Activated naive CD4-positive, alpha-beta T cell treated with anti-CD3 and anti-CD28 coated beads, Interleukin-2, amount 50 U/mL, for 24 hours (primary cell): ENCODE measurements around the gene NOL4L.

Experiments
- H3K27ac Mint-ChIP-seq: one replicate; pipeline ENCODE4 v1.8.0; 2021; ENCODE audit warnings: mild to moderate bottlenecking, mixed read lengths
- H3K27me3 Mint-ChIP-seq: one replicate; pipeline ENCODE4 v1.8.0; 2021; ENCODE audit warnings: mixed read lengths
- H3K36me3 Mint-ChIP-seq: one replicate; pipeline ENCODE4 v1.8.0; 2021; ENCODE audit warnings: mixed read lengths
- H3K4me1 Mint-ChIP-seq: one replicate; pipeline ENCODE4 v1.8.0; 2021; ENCODE audit warnings: mixed read lengths
- H3K4me3 Mint-ChIP-seq: one replicate; pipeline ENCODE4 v1.8.0; 2021; ENCODE audit warnings: mild to moderate bottlenecking, mixed read lengths
- H3K9me3 Mint-ChIP-seq: one replicate; pipeline ENCODE4 v1.8.0; 2021; ENCODE audit warnings: mixed read lengths

The NOL4L gene

DNA sequence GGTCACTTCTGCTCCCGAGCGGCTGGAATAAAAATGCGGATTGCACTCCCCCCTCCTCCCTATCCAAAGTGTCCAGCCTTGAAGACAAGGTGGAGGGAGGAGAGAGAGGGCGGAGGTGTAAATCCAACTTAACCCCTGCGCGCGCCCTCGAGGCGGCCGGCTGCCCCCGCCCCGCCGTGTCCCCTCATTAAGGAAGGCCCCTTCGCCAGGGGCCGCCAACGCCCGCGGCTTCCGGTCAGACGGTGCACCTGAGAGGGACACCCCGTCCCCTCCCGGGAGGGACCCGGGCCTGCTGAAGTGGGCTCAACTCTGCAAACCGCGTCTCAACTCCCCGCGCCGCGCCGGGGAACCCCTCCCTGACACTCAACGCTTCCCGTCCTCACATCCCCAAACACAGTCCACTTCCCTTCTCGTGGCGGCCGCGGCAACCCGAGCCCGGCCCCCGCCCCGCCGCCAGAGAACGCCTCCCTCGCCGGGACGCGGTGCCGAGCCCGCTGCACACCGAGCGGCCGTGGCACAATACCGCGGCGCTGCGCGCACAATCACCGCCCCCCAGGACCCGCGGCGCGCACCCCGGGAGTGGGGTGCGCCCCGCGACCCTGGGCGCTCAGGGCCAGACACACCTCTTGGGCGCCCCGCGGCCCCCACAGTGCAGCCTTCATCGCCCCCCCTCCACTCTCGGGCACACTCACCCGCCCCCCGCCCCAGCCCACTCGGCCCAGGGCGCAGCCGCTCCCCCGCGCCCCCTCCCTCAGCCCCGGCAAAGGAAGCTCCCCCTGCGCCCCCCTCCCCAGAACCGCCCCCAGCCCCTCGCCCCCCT is 102.5 kb downstream of the NOL4L start:
- Mint-ChIP-seq H3K4me3 (peak overlapping the region; percentile 70), H3K36me3 (peaks cover 4% of the 10 kb centered on the region), H3K27me3 (no peaks in the 10 kb centered on the region), H3K4me1 (peaks cover 60% of the 10 kb centered on the region), H3K27ac (no peak overlapping the region), H3K9me3 (no peaks in the 10 kb centered on the region)

GRCh38 chr20:32482143-32482441 is 103.0 kb downstream of the NOL4L start:
- peak overlapping the region; percentile 41 for H3K27ac Mint-ChIP-seq
- H3K36me3 Mint-ChIP-seq = peaks cover 4% of the 10 kb centered on the region

GRCh38 chr20:32481311-32482142 is 103.6 kb downstream of the NOL4L start:
- Mint-ChIP-seq H3K27ac (no peak overlapping the region), H3K36me3 (peaks cover 1% of the 10 kb centered on the region), H3K4me1 (peaks cover 68% of the 10 kb centered on the region), H3K4me3 (peak overlapping the region; percentile 70), H3K9me3 (no peaks in the 10 kb centered on the region), H3K27me3 (no peaks in the 10 kb centered on the region)

More at GRCh38 chr20:32482143-32482441, 103.0 kb downstream of the NOL4L start:
- H3K9me3 Mint-ChIP-seq = no peaks in the 10 kb centered on the region
- peak overlapping the region; percentile 70 for H3K4me3 Mint-ChIP-seq
- peaks cover 66% of the 10 kb centered on the region for H3K4me1 Mint-ChIP-seq
- no peaks in the 10 kb centered on the region for H3K27me3 Mint-ChIP-seq

DNA sequence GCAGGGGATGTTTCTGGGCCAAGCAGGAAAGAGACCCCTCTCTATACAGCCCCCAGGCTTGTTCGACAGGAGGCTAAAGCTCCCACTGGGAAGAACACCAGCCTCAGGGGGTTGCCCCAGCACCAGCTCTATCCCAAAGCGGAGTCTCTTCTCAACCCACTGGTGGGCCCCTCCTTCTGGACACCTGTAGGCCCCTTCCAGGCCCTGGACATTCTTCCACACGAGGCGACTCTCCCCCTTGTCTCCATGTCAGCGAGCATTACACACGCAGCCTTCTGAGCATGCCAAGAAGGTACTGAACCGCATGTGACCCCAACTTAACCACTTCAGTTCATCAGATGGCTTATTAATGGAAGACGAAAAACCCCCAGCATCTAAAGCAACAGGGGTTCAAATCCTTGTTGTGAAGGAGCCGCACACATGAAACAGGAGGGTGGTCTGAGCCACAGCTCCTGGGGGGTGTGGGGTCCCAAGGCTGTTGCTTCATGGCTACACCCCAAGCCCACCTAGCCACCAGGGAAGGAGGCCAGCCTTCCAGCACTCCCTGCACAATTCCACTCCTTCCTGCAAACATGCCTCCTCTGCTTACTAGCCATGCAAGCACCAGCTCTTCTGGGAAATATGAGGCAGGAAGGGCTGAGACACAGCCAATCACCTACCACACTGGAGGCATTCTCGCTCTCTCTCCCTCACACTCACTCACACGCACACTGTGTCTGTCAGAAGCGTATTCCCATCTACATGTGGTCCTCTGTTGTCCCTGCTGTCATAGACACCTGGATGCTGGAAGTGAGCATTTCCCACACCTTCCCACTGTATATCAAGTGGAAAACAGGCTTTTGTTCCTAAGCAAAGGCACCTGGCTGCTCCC is 104.5 kb downstream of the NOL4L start:
- peak overlapping the region; percentile 23 for H3K4me3 Mint-ChIP-seq
- H3K27me3 Mint-ChIP-seq = no peaks in the 10 kb centered on the region
- peaks cover 68% of the 10 kb centered on the region for H3K4me1 Mint-ChIP-seq
- H3K27ac Mint-ChIP-seq = peak overlapping the region; percentile 60
- H3K36me3 Mint-ChIP-seq = no peaks in the 10 kb centered on the region
- no peaks in the 10 kb centered on the region for H3K9me3 Mint-ChIP-seq

DNA sequence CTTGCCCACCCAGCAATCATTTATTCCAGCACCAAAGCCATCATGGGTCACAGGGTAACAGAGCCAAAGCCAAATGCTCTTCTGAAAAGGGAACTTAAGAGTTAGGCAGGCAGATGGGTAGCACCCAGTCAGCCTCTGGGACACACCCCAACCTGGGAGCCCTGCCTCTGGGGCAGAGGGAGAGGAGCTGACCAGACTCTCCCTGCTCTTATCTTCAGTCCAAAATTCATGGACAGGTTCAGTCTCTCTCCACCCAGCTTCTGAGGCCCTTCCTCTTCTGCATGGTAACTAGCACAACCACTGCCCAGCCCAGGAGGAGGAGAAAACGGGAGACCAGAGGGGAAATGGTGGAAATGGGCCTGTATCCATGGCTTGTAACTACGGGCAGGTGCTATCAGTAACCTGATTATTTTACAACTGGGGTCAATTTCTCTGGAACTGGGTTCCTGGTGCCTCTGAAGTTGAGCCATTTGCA is 105.4 kb downstream of the NOL4L start:
- no peaks in the 10 kb centered on the region for H3K27me3 Mint-ChIP-seq
- H3K4me1 Mint-ChIP-seq = peaks cover 61% of the 10 kb centered on the region
- no peaks in the 10 kb centered on the region for H3K9me3 Mint-ChIP-seq
- H3K36me3 Mint-ChIP-seq = no peaks in the 10 kb centered on the region
- no peak overlapping the region for H3K4me3 Mint-ChIP-seq
- H3K27ac Mint-ChIP-seq = no peak overlapping the region

DNA sequence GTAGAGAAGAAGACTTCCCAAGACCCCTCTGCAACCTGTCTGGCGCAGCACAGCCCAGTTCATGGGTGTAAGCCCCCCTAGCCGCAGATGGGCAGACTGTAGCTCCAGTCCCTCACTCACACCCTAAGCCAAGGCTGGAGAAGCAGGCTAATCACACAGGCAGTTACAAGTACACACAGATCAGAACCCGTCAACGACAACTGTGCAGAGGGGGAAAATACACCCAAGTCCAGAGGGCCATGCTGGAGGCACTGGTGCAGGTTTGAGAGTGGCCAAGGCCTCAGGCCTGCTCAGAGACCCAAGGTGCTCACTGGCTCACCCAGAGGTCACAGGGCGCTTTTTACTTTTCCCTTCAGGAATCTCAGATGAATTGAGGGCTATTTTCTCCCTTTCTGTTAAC is 106.1 kb downstream of the NOL4L start:
- Mint-ChIP-seq H3K27ac (no peak overlapping the region), H3K9me3 (no peaks in the 10 kb centered on the region), H3K36me3 (no peaks in the 10 kb centered on the region), H3K4me1 (peaks cover 61% of the 10 kb centered on the region), H3K27me3 (no peaks in the 10 kb centered on the region), H3K4me3 (no peak overlapping the region)

DNA sequence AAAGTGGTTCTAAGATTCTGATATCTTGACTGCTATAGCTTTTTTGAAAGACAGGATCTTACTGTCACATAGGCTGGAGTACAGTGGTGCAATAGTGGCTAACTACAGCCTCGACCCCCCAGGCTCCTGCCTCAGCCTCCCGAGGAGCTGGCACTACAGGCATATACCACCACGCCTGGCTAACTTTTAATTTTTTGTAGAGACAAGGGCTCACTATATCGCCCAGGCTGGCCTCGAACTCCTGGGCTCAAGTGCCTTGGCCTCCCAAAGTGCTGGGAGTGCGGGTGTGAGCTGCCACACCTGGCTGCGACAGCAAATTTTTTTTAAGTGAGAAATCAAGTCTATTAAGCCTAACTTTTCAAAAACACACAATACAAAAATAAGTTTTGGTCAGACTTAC is 106.6 kb downstream of the NOL4L start:
- Mint-ChIP-seq H3K27ac (peak overlapping the region; percentile 51), H3K36me3 (no peaks in the 10 kb centered on the region), H3K9me3 (no peaks in the 10 kb centered on the region), H3K27me3 (no peaks in the 10 kb centered on the region), H3K4me1 (peaks cover 61% of the 10 kb centered on the region), H3K4me3 (no peak overlapping the region)

GRCh38 chr20:32477594-32478512 is 107.3 kb downstream of the NOL4L start:
- peaks cover 61% of the 10 kb centered on the region for H3K4me1 Mint-ChIP-seq
- H3K36me3 Mint-ChIP-seq = no peaks in the 10 kb centered on the region
- peak overlapping the region; percentile 36 for H3K27ac Mint-ChIP-seq
- no peaks in the 10 kb centered on the region for H3K27me3 Mint-ChIP-seq
- no peak overlapping the region for H3K4me3 Mint-ChIP-seq
- H3K9me3 Mint-ChIP-seq = no peaks in the 10 kb centered on the region

GRCh38 chr20:32476684-32477593 is 108.2 kb downstream of the NOL4L start:
- no peaks in the 10 kb centered on the region for H3K36me3 Mint-ChIP-seq
- no peaks in the 10 kb centered on the region for H3K27me3 Mint-ChIP-seq
- H3K4me1 Mint-ChIP-seq = peaks cover 58% of the 10 kb centered on the region
- H3K4me3 Mint-ChIP-seq = peak overlapping the region; percentile 7
- no peaks in the 10 kb centered on the region for H3K9me3 Mint-ChIP-seq
- peak overlapping the region; percentile 76 for H3K27ac Mint-ChIP-seq

DNA sequence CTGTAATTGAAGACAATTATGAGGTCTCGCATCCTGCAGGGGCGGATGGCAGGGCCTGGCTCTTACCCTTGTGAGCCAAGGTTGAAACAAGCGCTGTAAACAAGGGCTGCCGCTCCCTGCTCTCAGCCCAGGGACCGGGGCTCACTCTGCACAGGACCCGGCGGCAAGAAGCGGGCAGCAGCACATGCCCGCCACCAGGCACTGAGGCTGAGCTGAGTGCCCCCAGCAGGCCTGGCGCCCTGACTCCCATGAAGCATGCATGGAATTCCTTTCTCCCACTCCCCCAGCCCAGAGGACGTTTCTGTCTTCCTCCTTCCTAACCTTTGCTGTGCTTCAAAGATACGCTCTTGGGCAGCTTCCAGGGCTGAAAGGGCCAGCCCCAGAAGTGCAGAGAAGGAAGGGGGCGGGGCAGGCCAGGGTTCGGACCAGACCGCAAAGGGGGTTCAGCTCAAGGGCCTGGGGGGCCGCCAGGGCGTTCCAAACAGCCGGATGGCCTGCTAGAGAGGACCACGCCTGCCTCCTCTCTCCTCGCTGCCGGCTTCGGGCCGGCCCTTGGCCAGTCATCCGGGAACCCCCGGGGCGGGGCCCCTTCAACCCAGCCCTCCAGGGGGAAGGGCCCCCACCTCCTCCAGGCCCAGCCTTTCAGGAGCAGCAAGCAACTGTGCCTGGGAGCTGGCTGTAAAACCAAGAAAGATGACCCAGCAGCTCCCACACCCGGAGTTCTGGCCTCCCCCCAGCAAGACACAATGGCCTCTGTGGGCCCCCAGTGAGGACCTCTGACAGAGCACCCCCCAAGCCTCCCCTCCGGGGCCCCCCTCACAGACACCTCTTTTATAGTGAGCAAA is 109.9 kb downstream of the NOL4L start:
- Mint-ChIP-seq H3K27ac (peak overlapping the region; percentile 17), H3K4me3 (no peak overlapping the region), H3K9me3 (no peaks in the 10 kb centered on the region), H3K36me3 (no peaks in the 10 kb centered on the region), H3K4me1 (peaks cover 53% of the 10 kb centered on the region), H3K27me3 (no peaks in the 10 kb centered on the region)

GRCh38 chr20:32474717-32474966 is 110.5 kb downstream of the NOL4L start:
- H3K4me1 Mint-ChIP-seq = peaks cover 50% of the 10 kb centered on the region
- H3K27ac Mint-ChIP-seq = no peak overlapping the region

DNA sequence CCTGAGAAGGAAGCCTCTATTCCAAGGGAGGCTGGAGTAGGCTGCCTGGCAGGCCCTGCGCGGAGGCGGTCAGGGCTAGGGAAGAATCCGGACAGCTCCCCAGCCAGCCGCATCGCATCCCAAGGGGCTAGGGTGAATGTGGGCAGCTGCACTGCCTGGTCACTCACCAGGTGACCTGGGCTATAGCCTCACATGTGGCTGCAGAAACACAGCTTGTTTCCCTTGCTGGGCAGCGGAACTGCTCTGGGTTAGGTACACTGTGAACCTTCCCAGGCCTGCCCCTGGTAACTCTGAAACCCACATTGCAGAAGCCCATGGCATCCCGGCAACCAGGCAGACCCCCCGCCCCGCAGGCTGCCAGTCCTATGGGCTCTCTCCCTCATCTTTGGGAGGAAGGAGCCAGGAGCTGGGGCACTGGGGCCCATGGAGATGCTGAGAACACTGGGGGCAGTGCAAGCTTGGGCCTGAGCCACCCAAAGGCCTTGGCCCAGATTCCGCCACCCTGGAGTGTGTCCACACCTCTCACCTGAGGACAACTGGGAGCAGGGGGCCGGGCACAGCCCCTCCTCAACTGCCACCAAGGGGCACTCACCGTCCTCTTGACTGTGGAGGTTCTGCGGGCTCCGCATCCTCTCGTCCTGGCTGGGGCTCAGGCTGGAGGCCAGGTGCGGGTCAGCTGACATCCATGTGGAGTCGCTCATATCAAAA is 111.0 kb downstream of the NOL4L start:
- Mint-ChIP-seq H3K36me3 (no peaks in the 10 kb centered on the region), H3K4me1 (peaks cover 45% of the 10 kb centered on the region), H3K4me3 (no peak overlapping the region), H3K27me3 (no peaks in the 10 kb centered on the region), H3K27ac (no peak overlapping the region), H3K9me3 (no peaks in the 10 kb centered on the region)

More at GRCh38 chr20:32474717-32474966, 110.5 kb downstream of the NOL4L start:
- Mint-ChIP-seq H3K27me3 (no peaks in the 10 kb centered on the region), H3K4me3 (no peak overlapping the region), H3K36me3 (no peaks in the 10 kb centered on the region), H3K9me3 (no peaks in the 10 kb centered on the region)
